Activated CD4-positive, alpha-beta T cell treated with anti-CD3 and anti-CD28 coated beads for 4 hours (primary cell): ENCODE data around the gene SFTA2.
"Not testable (repeated sequence)": the region's sequence is repeated elsewhere in the genome, so short reads cannot be mapped to it uniquely, and the experiment has no call there.

Experiments used
- DNase-seq, 2 donors: peaks; one replicate each; pipeline ENCODE4 v3.0.0-alpha.2; 2020

Gene SFTA2

DNA sequence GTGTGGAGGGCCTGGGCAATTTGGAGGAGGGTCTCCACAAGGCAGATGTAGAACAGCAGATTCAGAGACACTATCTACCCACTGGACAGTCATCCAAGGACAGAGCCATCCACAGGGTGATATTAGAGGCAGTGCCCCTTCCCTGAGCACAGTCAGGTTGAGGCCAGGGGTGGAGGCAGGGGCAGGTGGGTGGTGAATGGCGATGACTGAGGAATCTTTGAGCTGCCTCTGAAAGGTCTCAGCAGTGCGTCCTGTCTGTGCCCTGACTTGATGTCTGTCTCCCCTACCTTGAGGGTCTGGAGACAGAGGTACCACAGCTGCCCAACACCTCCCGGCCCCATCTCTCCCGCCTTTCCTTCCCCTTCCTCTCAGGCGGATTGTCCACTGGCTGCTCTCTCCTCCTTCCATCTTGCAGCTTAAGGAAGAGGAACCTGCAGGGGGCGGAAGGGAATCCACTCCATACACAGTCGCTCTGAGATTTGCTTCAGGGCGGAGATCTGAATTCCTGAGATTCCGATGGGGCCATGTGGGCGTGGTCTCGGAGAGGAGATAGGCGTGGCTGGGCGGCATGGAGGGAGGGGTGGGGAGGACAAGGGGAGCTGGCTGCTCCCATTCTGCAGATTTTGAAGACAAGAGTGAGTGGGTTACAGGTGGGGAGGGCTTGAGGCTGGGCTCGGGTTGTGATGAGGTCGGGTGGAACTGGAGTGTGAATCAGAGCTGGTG lies 10.5 kb upstream of the SFTA2 start:
- DNase-seq, result no peak

DNA sequence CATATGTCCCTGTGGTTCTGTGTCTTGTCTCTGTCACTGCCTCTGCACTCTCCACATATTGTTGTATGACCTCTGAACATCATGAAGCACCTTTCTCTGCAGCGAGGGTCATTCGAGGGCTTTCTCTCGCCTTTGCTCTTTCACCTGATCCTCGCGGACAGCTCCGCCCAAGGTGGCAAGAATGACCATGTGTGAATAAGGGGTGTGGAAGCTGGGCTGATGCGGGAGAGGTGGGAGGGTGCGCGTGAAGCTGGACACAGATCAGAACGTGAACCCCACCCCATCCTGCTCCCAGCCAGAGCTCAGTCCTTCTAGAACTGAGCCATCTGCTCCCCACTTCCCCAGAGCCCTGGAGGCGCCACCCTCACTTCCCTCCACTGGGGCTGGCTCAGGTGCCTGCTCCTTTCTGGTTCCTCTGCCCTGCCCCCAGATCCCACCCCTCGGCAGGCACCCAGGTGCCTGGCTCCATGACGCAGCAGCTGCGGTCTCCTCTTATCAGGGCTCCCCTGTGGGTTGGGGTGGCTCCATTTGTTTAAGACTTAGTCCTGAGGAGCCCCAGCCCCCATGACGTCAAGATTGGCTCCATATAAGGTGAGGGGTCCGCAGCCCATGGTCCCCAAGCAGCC lies 8.5 kb upstream of the SFTA2 start, which contains the start of gene MUCL3:
Gene MUCL3, plus strand, starts transcription at position 613 of the 626 bp plus-strand sequence. CDS start 27 bp downstream, outside the sequence.
- no peak for DNase-seq

DNA sequence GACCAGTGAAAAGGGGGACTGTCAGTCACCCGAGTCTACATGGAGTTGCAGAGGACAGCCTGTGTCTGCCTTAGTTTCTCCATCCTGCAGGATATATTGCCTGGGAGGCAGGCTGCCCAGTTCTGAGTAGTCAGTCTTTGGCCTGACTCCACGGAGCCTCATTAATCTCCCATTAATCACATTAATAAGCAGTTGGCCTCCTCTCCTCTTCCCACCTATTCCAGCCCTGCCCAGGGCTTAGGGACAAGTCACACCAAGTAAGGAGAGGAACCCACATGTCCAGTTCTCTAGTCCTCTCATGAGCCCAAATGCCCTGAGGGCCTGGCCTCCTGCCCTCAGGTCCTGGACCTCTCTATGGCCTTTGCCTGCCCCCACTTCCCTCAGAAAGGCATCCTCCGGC lies 7.5 kb upstream of the SFTA2 start:
- DNase-seq, result no peak

DNA sequence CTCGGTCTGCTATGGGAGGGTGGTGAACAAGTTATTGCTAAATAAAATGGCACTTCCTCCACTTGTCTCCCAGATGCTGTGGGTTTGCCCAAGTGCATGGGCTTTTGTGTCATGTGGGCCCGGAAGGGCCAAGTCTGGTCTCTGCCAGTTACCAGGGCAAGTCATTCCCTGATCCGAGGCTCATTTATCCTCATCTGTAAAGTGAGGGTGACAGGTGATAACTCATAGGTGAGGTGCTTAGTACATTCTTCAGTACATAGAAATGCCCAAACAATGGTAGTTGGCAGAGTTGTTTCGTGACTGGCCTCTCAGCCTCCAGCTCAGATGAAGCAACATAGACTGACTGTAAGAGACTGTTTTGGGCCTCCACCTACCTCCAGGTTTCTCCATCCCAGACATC lies 6.8 kb upstream of the SFTA2 start:
- DNase-seq, result no peak

DNA sequence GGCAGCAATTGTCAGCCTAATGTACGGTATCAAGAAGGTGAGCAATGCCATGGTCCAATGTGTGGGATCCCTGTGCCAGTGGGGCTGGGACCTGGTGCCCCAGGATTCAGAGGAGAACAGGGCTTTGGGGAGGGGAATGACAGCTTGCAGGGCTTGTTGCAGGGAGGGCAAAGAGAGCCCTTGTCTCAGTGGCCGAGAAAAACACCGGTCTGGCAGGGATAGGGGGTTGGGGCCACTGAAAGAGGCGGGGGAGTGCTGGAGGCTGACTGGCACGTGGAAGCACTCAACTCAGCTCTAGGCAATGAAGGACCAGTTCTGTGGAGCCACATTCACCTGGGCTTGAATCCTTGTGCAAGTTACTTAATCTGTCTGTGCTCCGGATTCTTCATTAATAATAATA lies 5.3 kb upstream of the SFTA2 start:
- DNase-seq, result no peak

DNA sequence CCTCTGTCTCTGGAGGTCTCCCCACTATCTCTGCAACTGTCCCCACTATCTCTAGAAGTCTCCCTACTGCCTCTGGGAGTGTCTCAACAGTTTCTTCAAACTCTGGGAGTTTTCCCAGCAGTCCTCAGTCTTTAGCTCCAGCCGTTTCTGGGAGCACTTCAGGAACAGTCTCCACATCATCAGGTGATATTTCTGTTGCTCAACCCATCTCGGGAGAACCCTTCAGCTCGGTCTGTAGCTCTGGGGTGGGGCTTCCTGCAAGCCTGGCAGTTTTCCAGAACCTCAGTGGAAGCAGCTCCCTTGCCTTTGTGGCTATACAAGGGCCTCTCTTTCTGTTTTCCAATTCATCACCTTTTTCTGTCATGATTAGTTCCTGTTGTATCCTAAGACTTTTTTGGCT lies 3.0 kb upstream of the SFTA2 start:
- no peak for DNase-seq

DNA sequence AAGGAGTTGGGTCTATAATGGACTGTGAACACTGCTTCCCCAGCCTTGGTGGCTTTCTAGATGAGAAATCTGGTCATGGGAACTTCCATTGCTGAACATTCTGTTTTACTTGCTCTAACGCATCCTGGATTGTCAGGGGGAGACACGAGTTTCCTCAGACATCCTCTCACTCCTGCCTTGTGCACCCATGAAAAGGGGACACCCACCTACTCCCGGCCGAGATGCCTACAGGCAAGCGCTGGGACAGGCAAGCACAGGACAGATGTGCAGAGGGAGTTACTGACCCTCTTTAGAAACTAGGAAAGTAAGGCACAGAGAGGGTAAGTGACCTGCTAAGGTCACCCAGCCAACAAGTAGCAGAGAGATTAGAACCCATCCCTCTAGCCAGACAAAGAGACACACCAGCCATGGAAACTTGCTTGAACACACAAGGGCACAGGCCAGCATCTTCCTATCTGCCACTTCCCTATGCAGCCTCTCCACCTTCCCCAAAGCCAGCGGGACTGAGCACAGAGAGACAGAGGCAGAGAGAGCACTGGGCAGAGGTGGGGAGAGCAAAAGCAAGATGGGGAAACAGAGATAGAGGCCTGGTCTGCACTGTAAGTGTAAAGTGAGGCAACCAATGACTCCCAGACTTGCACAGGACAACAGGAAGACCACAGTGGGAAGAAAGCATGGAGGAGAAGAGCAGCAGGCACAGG lies 845 bp upstream of the SFTA2 start:
- DNase-seq, result no peak

DNA sequence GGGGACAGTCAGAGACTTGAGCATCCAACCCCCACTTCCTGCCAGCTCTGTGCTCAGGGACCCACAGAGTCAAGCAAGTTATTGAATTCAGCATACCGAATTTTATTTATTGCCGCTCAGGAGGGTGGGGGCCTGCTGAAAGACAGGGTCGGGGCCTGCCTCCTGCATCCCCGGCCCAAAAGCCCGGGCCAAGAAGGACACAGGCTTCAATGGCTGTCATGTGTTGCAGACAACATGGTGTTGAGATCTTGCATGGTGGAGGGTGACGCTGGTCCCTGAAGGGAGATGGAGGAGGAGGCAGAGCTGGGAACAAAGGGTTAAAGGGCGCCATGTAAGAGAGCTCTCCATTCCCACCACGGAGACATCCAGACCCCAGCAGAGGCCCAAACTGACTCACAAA lies 698 bp downstream of the SFTA2 start:
- DNase-seq, result no peak

DNA sequence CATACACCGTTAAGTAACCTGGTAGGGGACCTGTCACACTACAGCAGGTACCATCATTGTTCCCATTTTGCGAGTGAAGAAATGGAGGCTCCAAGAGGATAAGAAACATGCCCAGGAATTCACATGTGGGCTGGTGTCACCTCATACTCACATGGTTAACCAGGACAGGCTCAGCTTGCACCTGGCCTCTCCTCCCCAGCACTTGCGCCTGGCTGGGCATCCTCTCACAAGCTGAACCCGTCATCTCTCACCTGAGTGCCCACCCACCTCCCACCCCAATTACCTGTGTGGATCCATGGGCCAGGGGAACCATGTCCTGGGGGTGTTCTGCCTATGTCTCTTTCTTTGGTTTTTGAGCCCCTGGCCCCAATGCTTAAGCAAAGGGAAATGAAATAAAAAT lies 1.5 kb downstream of the SFTA2 start:
- no peak for DNase-seq

DNA sequence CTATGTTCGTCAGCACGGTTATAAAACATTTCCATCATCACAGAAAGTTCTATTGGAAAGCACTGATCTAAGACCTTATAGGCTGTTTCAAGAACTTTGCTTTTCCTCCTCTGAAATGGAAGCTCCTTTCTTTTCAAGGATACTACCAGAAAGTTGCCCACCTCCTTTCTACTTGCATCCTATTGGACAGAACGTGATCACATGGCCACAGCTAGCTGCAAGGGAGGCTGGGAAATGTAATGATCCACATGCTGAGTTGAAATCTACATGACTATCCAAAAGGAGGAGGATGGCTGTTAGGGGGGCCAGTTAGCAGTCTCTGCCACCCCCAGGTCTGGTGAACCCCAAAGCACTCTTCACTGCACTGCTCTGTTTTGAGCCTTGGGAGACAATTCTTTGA lies 3.3 kb downstream of the SFTA2 start:
- no peak for DNase-seq

DNA sequence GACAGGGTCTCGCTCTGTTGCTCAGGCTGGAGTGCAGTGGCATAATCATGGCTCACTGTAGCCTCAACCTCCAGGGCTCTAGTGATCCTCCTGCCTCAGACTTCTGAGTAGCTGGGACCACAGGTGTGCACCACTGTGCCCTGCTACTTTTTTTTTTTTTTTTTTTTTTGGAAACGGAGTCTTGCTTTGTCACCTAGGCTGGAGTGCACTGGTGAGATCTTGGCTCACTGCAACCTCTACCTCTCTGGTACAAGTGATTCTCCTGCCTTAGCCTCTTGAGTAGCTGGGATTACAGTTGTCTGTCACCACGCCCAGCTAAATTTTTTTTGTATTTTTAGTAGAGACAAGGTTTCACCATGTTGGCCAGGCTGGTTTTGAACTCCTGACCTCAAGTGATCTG lies 4.9 kb downstream of the SFTA2 start:
- not testable (repeated sequence) for DNase-seq

DNA sequence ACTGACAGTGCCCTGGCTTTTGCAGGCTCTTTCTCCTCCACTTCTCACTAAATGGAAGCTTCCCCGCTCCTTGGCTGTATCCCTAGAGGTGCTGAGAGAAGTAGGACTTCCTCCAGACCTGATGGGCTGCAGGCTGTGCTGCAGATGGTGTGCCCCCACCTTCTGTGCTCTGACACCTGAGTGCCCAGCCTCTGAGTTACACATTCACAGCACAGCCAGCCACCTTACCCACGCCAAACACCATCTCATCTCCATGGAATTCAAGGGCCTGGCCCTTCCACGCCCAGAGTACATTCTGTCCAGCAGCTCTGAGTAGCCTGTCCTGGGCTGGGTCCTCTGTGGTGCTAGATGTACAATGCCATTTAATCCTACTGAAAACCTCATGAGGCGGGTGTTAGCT lies 5.3 kb downstream of the SFTA2 start:
- DNase-seq, result no peak

DNA sequence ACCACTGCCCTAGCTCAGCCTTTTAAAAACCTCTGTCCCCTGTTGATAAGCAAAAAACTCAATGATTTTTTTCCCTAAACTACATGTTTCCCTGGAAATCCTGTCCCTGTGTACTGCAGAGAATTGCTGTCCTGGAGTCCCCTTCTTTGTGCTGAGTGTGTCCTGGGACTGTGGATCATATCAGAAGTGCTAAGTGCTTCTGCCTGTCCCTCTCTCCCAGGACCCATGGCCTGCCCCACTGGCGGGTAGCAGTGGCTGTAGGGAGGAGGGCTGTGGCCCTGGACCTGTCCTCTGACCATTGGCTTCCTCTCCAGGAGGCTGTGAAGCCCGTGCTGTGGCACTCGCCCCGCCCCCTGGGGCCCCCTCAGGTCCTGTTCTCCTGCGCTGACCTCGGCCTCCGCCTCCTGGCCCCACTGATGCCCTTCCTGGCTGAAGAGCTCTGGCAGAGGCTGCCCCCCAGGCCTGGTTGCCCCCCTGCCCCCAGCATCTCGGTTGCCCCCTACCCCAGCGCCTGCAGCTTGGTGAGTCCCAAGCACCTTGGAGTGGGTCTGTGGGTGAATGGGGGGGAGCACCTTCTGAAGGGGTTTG lies 7.8 kb downstream of the SFTA2 start:
- DNase-seq, result not testable (repeated sequence)

DNA sequence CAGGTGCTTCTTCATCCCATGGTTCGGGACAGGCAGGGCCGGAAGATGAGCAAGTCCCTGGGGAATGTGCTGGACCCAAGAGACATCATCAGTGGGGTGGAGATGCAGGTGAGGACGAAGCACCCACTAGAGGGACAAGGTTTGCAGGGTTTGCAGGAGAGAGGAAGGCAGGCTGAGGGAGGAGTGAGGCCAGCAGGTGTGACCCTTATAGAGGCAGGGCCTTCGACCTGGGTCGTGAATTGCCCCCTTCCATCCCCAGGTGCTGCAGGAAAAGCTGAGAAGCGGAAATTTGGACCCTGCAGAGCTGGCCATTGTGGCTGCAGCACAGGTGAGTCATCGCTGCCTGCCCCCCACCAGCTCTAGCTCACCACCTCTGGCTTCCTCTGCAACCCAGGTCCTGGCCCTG lies 9.5 kb downstream of the SFTA2 start:
- DNase-seq, result no peak

DNA sequence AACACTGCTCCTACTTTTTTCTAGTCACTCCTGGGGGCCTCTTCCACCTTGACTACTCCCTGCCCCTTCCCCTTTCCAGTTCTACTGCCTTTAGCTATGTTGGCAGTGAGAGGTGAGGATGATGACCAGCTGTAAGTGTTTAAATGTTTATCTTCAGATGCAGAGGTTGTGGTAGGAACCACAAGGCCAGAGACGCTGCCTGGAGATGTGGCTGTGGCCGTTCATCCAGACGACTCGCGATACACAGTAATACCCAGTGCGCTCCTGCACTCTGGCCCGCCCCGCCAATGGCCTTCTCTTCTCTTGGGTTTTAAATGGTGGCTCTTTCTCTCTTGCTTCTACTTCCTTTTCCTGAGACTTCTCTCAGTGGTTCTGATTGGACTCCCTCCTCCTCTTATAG lies 13.3 kb downstream of the SFTA2 start:
- DNase-seq, result no peak

DNA sequence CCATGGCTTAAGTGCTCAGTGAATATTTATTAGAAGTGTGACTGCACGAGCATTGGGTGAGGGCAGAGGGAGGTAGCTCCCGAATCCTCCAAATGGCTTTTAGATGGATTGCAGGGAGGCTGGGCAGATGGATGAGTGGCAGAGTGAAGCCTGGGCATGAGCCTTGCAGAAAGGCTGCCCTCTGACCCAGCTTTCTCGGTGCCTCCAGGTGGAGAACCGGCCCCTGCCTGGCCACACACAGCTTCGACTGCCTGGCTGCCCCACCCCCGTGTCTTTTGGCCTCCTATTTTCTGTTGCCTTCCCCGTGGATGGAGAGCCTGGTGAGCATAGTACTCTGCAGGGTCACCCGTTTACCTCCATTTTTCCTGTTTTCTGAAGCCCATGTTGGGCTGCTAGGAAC lies 14.5 kb downstream of the SFTA2 start:
- DNase-seq, result no peak

DNA sequence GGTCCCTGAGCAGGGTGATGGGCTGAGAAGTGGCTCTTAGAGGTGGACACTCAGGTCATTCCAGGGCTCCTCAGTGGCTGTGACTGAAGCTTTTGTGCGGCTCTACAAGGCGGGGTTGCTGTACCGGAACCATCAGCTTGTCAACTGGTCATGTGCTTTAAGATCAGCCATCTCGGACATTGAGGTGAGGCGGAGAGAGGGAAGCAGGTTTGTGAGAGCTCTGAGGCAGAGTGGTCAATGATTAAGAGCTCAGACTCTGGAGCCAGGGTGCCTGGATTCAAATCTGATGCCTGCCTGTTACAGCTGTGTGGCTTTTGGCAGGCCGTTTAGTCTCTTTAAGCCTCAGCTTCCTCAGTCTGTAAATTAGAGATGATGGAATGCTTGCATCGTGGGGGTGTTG lies 14.9 kb downstream of the SFTA2 start:
- no peak for DNase-seq

DNA sequence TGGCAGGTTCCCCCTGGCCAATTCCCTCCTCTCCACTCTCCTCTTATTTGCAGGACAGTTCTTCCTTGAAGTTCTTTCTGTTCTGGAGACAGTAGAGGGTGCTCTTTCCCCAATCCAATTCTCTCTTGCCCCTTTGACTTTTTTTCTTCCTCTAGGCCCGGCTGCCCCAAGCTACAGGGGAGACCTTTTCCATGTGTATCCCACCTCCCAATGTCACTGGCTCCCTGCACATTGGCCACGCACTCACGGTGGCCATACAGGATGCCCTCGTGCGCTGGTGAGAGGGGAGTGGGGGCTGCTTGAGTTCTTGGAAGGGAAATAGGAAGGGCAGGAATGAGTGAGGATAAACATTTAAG lies 16.4 kb downstream of the SFTA2 start:
- DNase-seq, result peak in 1 of 2 donors; percentile 11

DNA sequence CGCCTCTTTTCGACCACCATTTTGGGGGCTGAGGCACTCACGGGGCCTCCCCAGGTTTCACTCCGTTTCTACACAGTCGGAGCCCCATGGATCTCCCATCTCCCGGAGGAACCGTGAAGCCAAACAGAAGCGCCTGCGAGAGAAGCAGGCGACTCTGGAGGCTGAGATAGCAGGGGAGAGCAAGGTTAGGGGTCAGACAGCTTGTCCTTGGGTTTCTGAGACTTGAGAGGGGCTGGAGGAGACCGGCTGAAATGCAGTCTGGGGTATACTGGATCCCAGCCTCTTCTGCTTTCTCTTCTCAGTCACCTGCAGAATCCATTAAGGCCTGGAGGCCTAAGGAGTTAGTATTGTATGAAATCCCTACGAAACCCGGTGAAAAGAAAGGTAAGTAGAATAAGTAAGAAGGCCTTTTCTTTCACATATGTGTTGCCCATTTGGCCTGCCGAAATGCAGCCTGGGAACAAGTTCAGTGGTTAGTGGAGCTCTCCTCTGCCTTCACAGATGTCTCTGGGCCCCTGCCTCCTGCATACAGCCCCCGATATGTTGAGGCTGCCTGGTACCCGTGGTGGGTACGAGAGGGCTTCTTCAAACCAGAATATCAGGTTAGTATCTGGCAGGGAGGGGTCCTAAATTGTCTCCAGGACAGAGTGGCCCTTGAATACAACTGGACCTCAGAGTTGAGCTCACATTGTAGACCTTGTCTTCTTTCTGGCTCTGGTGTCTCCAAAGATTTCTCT lies 16.9 kb downstream of the SFTA2 start:
- DNase-seq, result no peak

DNA sequence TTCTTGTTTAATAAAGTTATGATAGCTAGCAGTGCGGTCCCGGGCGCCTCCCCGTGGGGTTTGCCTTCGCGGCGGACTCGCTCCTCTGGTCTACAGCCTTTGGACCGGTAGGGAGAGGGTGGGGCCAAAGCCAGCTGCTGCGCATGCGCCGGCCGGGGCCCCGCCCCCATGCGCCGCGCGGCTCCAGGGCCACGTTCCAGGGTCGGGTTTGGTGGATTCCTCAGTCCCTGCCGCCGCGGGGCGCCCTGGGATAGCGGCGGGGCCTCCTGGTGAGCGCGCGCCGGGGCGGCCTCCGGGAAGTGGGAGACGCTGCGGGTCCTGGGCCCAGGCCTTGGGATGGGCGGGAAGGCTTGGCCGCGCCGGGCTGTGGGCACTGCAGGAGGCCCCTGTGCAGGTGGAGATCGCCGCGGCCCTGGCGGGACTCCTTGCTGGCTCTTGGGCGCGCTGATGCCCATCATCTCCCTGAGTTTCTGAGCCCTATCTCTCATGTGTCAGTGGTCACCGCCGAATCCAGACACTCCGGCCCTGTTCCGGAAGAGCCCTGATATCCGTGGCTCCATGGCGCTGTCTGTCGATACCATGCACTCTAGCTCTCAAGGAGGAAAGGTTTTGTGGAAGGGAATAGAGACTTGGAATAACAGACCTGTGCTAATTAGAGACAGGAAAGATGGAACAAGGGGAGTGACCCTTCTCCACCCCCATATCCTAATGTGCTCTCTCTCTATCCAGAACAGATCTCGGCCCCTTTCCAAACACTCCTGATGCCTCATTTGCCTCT lies 17.7 kb downstream of the SFTA2 start, which contains the start of gene VARS2:
Gene VARS2, plus strand, starts transcription at position 163 of the 778 bp plus-strand sequence. Its CDS starts 599 bp downstream, at position 762.
- DNase-seq, result peak; percentile 83 to 84

DNA sequence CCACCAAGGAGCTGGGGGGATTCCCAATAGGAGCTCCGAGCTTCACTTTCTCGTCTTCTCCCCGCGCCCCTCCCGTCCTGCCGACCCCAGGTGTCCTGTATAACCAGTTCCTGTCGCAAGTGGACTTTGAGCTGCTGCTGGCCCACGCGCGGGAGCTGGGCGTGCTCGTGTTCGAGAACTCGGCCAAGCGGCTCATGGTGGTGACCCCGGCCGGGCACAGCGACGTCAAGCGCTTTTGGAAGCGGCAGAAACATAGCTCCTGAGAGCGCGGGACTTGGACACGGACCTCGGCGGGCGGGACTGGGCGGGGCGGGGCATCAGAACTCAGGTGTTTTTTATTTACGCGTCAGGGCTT lies 18.3 kb downstream of the SFTA2 start:
- no peak for DNase-seq
